Loucy (cell line): ENCODE measurements around the gene PRAMEF14.
"Not testable (repeated sequence)": the region's sequence is repeated elsewhere in the genome, so short reads cannot be mapped to it uniquely, and the experiment has no call there.

Experiments
- H2AFZ ChIP-seq: fragments of 200-600 bp; sonication (generic); 2 replicates; pipeline ENCODE4 v1.6.0; 2016; ENCODE audit warnings: antibody characterized with exemption, mild to moderate bottlenecking, low read length, moderate library complexity
- H3F3A ChIP-seq: fragments of 200-600 bp; 2 replicates; pipeline ENCODE4 v1.6.0; 2016; ENCODE audit warnings: antibody characterized with exemption, low read depth, mild to moderate bottlenecking
- H3K27me3 ChIP-seq: fragments of 200-600 bp; sonication (generic); 2 replicates; pipeline ENCODE4 v1.6.1; 2014; ENCODE audit warnings: low read length, mild to moderate bottlenecking; ENCODE audit not compliant: insufficient read depth, poor library complexity, severe bottlenecking
- H3K36me3 ChIP-seq: fragments of 200-600 bp; sonication (generic); 2 replicates; pipeline ENCODE4 v1.6.1; 2016; ENCODE audit warnings: low read length; ENCODE audit not compliant: insufficient read depth
- H3K4me1 ChIP-seq: fragments of 200-600 bp; sonication (generic); 2 replicates; pipeline ENCODE4 v1.5.1; 2014; ENCODE audit warnings: low read length, mild to moderate bottlenecking; ENCODE audit not compliant: insufficient read depth, poor library complexity, severe bottlenecking
- H3K4me2 ChIP-seq: fragments of 200-600 bp; sonication (generic); 2 replicates; pipeline ENCODE4 v1.6.0; 2014; ENCODE audit warnings: antibody characterized with exemption, low read length, low read depth, mild to moderate bottlenecking; ENCODE audit not compliant: poor library complexity, severe bottlenecking
- H3K4me3 ChIP-seq: fragments of 200-600 bp; sonication (generic); 2 replicates; pipeline ENCODE4 v1.5.1; 2014; ENCODE audit warnings: low read length, mild to moderate bottlenecking, mixed read lengths; ENCODE audit not compliant: poor library complexity, severe bottlenecking
- H3K79me2 ChIP-seq: fragments of 200-600 bp; sonication (generic); 2 replicates; pipeline ENCODE4 v1.6.1; 2014; ENCODE audit warnings: low read length; ENCODE audit not compliant: insufficient read depth
- H3K9ac ChIP-seq: fragments of 200-600 bp; sonication (generic); 2 replicates; pipeline ENCODE4 v1.6.0; 2014; ENCODE audit warnings: mild to moderate bottlenecking, low read depth, low read length, moderate library complexity; ENCODE audit not compliant: poor library complexity, severe bottlenecking
- H3K9me2 ChIP-seq: fragments of 200-600 bp; sonication (generic); replicated peaks from 2 replicates; pipeline ENCODE4 v1.6.1; 2016; ENCODE audit warnings: low read depth, low read length, mixed read lengths
- H3K9me3 ChIP-seq: fragments of 200-600 bp; sonication (generic); 2 replicates; pipeline ENCODE4 v1.6.1; 2014; ENCODE audit warnings: mild to moderate bottlenecking, antibody characterized with exemption, low read length, low read depth; ENCODE audit not compliant: insufficient read depth
- H4K20me1 ChIP-seq: fragments of 200-600 bp; sonication (generic); 2 replicates; pipeline ENCODE4 v1.6.0; 2014; ENCODE audit warnings: antibody characterized with exemption, low read length, mild to moderate bottlenecking; ENCODE audit not compliant: insufficient read depth, poor library complexity, severe bottlenecking
- TF ChIP-seq, protein P1 (sequence below): fragments of 200-600 bp; sonication (generic); conservative IDR thresholded peaks from 2 replicates; pipeline ENCODE4 v1.5.1; 2014; ENCODE audit warnings: mild to moderate bottlenecking, antibody characterized with exemption, low read length

The PRAMEF14 gene

DNA sequence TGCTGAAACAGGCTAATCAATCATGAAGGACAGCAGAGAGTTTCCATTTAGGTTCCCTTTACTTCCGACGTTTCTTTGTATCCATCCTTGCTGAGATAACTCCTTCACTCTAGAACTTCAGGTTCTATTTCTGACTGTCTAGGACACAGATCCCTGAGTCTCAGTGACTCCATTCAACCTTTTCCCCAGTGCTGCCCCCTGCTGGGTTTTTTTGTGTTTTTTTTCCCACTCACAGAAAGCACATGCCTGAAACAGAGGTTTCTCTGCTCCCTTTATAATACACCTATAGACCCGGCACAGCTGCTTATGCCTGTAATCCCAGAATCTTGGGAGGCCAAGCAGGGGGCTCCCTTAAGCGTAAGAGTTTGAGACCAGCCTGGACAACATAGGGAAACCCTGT, 21.6 kb upstream of the PRAMEF14 start:
- not testable (repeated sequence) for H3K36me3 ChIP-seq, H3F3A ChIP-seq, H3K4me1 ChIP-seq, H2AFZ ChIP-seq, H3K4me3 ChIP-seq, H4K20me1 ChIP-seq, H3K4me2 ChIP-seq, H3K9ac ChIP-seq, H3K79me2 ChIP-seq, H3K9me2 ChIP-seq, H3K9me3 ChIP-seq, H3K27me3 ChIP-seq
- TF ChIP-seq, protein P1, sequence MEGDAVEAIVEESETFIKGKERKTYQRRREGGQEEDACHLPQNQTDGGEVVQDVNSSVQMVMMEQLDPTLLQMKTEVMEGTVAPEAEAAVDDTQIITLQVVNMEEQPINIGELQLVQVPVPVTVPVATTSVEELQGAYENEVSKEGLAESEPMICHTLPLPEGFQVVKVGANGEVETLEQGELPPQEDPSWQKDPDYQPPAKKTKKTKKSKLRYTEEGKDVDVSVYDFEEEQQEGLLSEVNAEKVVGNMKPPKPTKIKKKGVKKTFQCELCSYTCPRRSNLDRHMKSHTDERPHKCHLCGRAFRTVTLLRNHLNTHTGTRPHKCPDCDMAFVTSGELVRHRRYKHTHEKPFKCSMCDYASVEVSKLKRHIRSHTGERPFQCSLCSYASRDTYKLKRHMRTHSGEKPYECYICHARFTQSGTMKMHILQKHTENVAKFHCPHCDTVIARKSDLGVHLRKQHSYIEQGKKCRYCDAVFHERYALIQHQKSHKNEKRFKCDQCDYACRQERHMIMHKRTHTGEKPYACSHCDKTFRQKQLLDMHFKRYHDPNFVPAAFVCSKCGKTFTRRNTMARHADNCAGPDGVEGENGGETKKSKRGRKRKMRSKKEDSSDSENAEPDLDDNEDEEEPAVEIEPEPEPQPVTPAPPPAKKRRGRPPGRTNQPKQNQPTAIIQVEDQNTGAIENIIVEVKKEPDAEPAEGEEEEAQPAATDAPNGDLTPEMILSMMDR = peak; percentile 53

DNA sequence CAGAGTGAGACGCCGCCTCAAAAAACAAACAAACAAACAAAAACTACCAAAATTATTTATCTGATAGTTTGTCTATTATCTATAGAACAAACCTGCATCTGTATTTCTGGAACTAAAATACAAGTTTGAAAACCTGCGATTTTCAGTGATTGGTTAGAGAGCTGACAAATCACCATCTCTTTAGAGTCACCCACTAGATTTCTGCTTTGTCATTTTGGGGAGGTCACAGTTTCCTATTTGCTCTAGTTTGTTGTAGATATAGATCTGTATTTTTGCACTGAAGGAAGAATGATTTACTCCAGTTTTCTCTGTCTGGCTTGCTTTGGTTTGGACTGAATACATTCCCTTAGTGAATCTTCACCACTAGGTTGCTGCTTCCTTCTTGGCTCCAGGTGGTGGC, 19.6 kb upstream of the PRAMEF14 start:
- not testable (repeated sequence) for H3K9me3 ChIP-seq

DNA sequence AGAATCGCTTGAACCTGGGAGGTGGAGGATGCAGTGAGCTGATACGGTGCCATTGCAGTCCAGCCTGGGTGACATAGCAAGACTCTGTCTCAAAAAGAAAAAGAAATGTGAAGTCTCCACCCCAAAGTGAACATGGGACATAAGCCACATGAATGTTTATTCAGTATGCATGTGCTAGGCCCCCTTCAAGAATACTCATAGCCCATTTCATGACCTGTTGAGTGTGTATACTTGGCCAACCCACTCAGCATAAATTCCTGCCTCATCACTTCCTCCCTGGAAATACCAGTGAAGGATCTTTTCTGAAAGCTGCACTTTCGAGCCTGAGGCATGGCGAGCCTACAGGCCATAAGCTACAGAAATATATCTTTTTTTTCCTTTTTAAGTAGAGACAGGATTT, 18.0 kb upstream of the PRAMEF14 start:
- H3K79me2 ChIP-seq, H3K9ac ChIP-seq, H3K4me2 ChIP-seq, H3K36me3 ChIP-seq, H3K9me2 ChIP-seq, H3F3A ChIP-seq, H3K27me3 ChIP-seq, H2AFZ ChIP-seq, H3K4me1 ChIP-seq, H4K20me1 ChIP-seq, H3K9me3 ChIP-seq, H3K4me3 ChIP-seq: not testable (repeated sequence)

More for the DNA sequence above, 19.6 kb upstream of the PRAMEF14 start:
- H3K36me3 ChIP-seq, H3K9ac ChIP-seq, H3F3A ChIP-seq, H3K27me3 ChIP-seq, H2AFZ ChIP-seq, H3K9me2 ChIP-seq, H3K4me3 ChIP-seq, H4K20me1 ChIP-seq, H3K4me2 ChIP-seq, H3K79me2 ChIP-seq, H3K4me1 ChIP-seq: not testable (repeated sequence)

DNA sequence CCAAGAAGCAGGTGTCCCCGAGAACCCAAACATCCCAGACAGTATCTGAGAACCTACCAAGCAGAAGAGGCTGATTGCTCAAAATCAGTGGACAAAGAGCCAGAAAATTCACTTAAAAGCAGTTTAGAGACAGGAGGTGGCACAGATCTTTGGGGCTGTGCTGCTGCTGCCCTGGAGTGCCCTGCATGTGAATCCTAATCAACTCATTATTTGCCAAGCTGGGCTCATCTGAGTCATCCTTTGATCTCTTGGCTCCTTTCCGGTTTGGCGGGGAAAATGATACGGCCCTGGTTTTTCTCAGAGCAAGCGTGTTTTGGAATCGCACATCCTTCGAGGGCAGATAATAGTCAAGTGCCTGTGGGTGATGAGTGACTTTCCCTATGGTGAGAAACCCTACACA, 15.4 kb upstream of the PRAMEF14 start:
- not testable (repeated sequence) for H4K20me1 ChIP-seq, H3K9me3 ChIP-seq, H3K9me2 ChIP-seq, H3K4me1 ChIP-seq, H3K4me3 ChIP-seq, H3K36me3 ChIP-seq, H3K9ac ChIP-seq, H3F3A ChIP-seq, H3K79me2 ChIP-seq, H3K27me3 ChIP-seq, H2AFZ ChIP-seq, H3K4me2 ChIP-seq

DNA sequence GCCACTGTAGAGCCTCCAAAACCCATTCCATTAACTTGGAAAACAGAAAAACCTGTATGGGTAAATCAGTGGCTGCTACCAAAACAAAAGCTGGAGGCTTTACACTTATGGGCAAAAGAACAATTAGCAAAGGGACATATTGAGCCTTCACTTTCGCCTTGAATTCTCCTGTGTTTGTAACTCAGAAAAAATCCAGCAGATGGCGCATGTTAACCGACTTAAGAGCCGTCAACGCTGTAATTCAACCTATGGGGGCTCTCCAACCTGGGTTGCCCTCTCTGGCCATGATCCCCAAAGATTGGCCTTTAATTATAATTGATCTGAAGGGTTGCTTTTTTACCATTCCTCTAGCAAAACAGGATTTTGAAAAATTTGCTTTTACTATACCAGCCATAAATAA, 9.8 kb upstream of the PRAMEF14 start:
- not testable (repeated sequence) for H3K4me3 ChIP-seq, H3K27me3 ChIP-seq, H3K9me3 ChIP-seq, H3K36me3 ChIP-seq, H3K9me2 ChIP-seq, H3K4me1 ChIP-seq, H3K79me2 ChIP-seq, H4K20me1 ChIP-seq, H2AFZ ChIP-seq, H3K4me2 ChIP-seq, H3F3A ChIP-seq, H3K9ac ChIP-seq
- TF ChIP-seq, protein P1 = peak; percentile 57

DNA sequence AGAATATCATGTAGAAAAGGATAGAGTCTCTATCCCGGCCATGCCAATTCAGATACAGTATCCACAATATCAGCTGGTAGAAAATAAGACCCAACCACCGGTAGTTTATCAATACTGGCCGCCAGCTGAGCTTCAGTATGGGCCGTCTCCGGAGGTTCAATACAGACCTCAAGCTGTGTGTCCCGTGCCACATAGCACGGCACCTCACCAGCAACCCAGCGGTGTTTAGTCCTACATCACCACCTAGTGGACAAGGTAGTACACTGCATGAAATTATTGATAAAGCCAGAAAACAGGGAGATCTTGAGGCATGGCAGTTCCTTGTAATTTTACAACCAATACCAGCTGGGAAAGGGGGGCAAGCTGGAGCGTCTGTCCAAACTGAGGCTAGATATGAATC, 7.5 kb upstream of the PRAMEF14 start:
- H3K27me3 ChIP-seq, H4K20me1 ChIP-seq, H2AFZ ChIP-seq, H3K4me2 ChIP-seq, H3K9me3 ChIP-seq, H3K9ac ChIP-seq, H3K4me1 ChIP-seq, H3K9me2 ChIP-seq, H3K4me3 ChIP-seq, H3K79me2 ChIP-seq, H3K36me3 ChIP-seq, H3F3A ChIP-seq: not testable (repeated sequence)
